ENCODE results near the gene FARS2. TPM values are rescaled to one million over a fixed set of nuclear protein-coding genes. Genes with fewer than 3 reads are reported as not detected.

The FARS2 gene
- 10 to 100 TPM in 3 of 4 donors, 1 to 10 TPM in 1; 8.3 to 18.5 (median 13.0) TPM for total RNA-seq

DNA sequence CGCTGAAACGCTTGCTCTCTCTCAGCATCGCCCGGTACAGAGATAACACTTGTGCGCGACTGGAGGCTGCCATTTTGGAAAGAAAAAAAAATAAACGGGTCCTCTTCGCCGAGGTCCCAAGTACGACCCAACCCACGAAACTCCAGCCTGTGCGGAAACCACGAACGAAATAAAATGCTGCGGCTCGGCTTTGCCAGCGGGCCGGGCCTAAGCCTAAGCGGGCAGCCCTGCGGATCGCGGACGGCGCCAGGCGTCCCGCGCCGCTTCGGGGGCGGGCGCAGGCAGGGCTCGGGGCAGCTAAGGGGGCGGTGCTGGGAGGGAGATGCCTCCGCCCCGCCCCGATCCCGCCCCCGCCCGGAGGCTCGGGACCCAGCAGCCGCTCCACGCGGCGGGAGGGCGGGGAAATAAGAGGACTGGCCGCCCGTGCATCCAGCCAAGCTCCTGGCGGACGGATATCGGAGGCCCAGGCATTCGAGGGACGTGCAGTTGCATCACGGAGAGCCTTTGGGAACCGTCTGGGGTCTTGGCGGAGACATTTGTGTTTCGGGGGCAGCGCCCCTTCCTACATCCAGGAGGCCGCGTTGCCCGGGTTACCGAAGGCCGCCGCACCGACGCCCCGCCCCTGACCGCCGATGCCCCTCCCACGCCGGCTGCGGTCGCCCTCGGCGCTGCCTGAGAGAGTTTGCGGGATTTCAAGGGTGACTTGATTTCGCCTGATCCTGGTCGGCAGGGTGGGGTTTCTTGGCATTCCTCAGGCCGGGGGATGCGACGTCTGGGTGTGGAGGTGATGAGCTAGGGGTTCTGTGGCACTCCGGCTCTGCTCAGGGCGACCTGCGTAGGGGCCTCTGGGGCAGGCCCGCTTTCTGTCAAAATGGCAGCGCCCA, at the start of gene FARS2, which contains the start of gene LYRM4:
Gene FARS2 (plus strand): TSS at position 853 of the 884 bp plus-strand sequence.
Gene LYRM4 (minus strand): TSS at position 290 of the 884 bp plus-strand sequence. CDS start 217 bp downstream, at position 73.
- DNase-seq, result peak; percentile 74
- H3K4me3 ChIP-seq, result peak within 1 kb of the TSS; percentile 74 to 95 (median 76)
- H3K36me3 ChIP-seq, result no peaks in the 10 kb centered on the region
- peak within 1 kb of the TSS; percentile 91 to 97 (median 94) for H3K27ac ChIP-seq
- no peaks in the 10 kb centered on the region for H3K27me3 ChIP-seq
- WGBS, 2 donors, result 0% methylated on average over 12 of the region's 85 CpGs; no CpG with 5 or more reads in 1 of the 2 donors
- TF ChIP-seq, protein P1, sequence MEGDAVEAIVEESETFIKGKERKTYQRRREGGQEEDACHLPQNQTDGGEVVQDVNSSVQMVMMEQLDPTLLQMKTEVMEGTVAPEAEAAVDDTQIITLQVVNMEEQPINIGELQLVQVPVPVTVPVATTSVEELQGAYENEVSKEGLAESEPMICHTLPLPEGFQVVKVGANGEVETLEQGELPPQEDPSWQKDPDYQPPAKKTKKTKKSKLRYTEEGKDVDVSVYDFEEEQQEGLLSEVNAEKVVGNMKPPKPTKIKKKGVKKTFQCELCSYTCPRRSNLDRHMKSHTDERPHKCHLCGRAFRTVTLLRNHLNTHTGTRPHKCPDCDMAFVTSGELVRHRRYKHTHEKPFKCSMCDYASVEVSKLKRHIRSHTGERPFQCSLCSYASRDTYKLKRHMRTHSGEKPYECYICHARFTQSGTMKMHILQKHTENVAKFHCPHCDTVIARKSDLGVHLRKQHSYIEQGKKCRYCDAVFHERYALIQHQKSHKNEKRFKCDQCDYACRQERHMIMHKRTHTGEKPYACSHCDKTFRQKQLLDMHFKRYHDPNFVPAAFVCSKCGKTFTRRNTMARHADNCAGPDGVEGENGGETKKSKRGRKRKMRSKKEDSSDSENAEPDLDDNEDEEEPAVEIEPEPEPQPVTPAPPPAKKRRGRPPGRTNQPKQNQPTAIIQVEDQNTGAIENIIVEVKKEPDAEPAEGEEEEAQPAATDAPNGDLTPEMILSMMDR (IDR thresholded peaks at IDR 0.05), result peak in 4 of 6 experiments; percentile 10 to 65 (median 35)
- peak in 1 of 4 donors; percentile 24 for TF ChIP-seq POLR2A (IDR thresholded peaks at IDR 0.05)
- intact Hi-C loops (cut with DNase I), result no loop called here
- H3K9me3 ChIP-seq, result no peaks in the 10 kb centered on the region
- H3K4me1 ChIP-seq, result peaks cover 0 to 30% (median 16%) of the 10 kb centered on the region in 3 donors

DNA sequence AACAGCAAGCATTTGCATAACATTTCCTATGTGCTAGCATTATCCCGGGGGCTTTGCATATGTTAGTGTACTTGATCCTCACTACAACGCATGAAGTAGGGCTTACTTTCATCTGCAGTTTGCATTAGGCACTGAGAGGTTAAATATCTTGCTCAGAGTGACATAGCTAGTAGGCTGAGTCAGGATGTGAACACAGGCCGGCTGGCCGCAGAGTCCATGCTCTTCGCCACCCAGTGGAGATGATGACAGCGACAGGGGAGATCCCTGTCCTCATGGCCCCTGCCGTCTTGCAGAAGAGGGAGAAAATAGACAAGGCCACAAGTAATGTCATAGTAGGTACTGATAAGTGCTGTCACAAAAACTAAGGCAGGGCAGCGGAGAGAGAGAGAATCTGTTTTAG, 47.5 kb upstream of the FARS2 start:
- TF ChIP-seq, protein P1 (IDR thresholded peaks at IDR 0.05), result no peak
- no peak for TF ChIP-seq POLR2A (IDR thresholded peaks at IDR 0.05)
- no peak for DNase-seq
- no peak overlapping the region for H3K27ac ChIP-seq
- intact Hi-C loops (cut with DNase I), result no loop called here
- no peak overlapping the region for H3K4me3 ChIP-seq
- H3K9me3 ChIP-seq, result no peaks in the 10 kb centered on the region
- peaks cover 0 to 27% (median 0%) of the 10 kb centered on the region in 3 donors for H3K36me3 ChIP-seq
- H3K4me1 ChIP-seq, result peaks cover 0 to 6% (median 0%) of the 10 kb centered on the region in 3 donors
- no peaks in the 10 kb centered on the region for H3K27me3 ChIP-seq
- 72 to 78% methylated on average over 7 to 8 of the region's 8 CpGs for WGBS, 2 donors

DNA sequence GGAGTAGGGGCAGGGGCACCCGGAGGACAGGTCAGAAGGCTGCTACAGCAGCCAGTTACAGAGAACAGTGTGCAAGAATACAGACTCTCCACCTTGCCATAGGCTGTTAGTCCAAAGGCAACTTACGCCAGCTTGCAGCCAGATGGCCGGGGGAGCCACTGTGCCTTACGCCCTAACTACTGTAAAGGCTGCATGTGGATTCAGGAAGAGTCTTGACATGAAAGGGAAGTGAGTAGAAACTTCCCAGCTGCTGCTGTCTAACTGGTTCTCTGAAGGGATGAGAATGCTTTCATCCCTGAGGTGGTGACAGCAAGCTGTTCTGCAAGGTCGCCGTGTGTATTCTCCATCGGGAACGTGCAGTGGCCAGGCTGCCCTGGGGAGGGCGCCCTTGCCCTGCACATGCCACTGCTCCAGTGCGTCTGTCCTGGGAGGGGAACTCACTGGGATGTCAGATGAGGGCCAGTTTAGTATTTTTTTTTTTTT, 46.7 kb upstream of the FARS2 start:
- H3K36me3 ChIP-seq, result peaks cover 0 to 27% (median 0%) of the 10 kb centered on the region in 3 donors
- H3K27me3 ChIP-seq, result no peaks in the 10 kb centered on the region
- 54 to 61% methylated on average over 7 to 10 of the region's 10 CpGs for WGBS, 2 donors
- intact Hi-C loops (cut with DNase I), result no loop called here
- no peak overlapping the region for H3K27ac ChIP-seq
- H3K4me1 ChIP-seq, result peaks cover 0 to 6% (median 0%) of the 10 kb centered on the region in 3 donors
- no peak overlapping the region for H3K4me3 ChIP-seq
- no peak for DNase-seq
- TF ChIP-seq POLR2A (IDR thresholded peaks at IDR 0.05), result no peak
- TF ChIP-seq, protein P1 (IDR thresholded peaks at IDR 0.05), result peak in 4 of 6 experiments; percentile 22 to 66 (median 40)
- no peaks in the 10 kb centered on the region for H3K9me3 ChIP-seq

GRCh38 chr6:5215159-5215558, 46.2 kb upstream of the FARS2 start:
- Histone ChIP-seq H3K27me3 (no peaks in the 10 kb centered on the region), H3K4me3 (no peak overlapping the region), H3K27ac (no peak overlapping the region), H3K36me3 (peaks cover 0 to 27% (median 0%) of the 10 kb centered on the region in 3 donors), H3K9me3 (no peaks in the 10 kb centered on the region), H3K4me1 (peaks cover 0 to 6% (median 0%) of the 10 kb centered on the region in 3 donors)
- intact Hi-C loops (cut with DNase I), result no loop called here
- no peak for DNase-seq
- WGBS, 2 donors, result 86 to 93% methylated on average over 2 of the region's 2 CpGs
- TF ChIP-seq, protein P1 (IDR thresholded peaks at IDR 0.05), result no peak
- no peak for TF ChIP-seq POLR2A (IDR thresholded peaks at IDR 0.05)

DNA sequence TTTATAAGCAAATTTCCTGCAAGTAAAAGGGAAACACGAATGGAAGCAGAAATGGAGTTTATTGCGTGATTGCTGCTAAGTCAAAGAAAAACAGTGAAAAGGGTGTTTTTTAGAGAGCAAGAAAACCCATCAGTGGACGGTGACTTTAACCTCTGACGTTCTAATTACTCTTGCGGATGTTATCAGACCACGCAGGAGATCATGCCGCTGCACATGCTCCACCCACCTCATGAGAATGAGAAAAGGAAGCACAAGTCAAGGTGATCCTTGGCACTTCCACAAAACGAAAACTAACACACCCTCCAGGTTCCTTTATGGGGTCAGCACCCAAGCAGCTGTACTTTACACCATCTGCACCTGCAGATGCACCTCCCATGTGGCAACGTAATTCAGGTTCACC, 45.5 kb upstream of the FARS2 start:
- no peak overlapping the region for H3K27ac ChIP-seq
- H3K4me1 ChIP-seq, result peaks cover 0 to 6% (median 0%) of the 10 kb centered on the region in 3 donors
- H3K9me3 ChIP-seq, result no peaks in the 10 kb centered on the region
- H3K27me3 ChIP-seq, result no peaks in the 10 kb centered on the region
- WGBS, 2 donors, result 83% methylated on average over 9 of the region's 9 CpGs
- no peak for DNase-seq
- intact Hi-C loops (cut with DNase I), result no loop called here
- H3K36me3 ChIP-seq, result peaks cover 0 to 27% (median 0%) of the 10 kb centered on the region in 3 donors
- TF ChIP-seq, protein P1 (IDR thresholded peaks at IDR 0.05), result no peak
- TF ChIP-seq POLR2A (IDR thresholded peaks at IDR 0.05), result no peak
- H3K4me3 ChIP-seq, result no peak overlapping the region

Data from esophagus squamous epithelium (tissue), 5 donors.